ENCODE data around the gene TRIM25. TPM values are rescaled to one million over a fixed set of nuclear protein-coding genes. Genes with fewer than 3 reads are reported as not detected.

Gene TRIM25
- total and polyA plus RNA-seq, 2 of the 8 experiments (the other 6 are each of a cell fraction or from before 2014, with no cell fraction given) = 16.6 to 38.9 TPM

GRCh38 chr17:56896968-56897359, 16.9 kb downstream of the TRIM25 start:
- no peak overlapping the region for H2AFZ ChIP-seq (ENCODE audit: low read length)
- POLR2A ChIA-PET (ENCODE audit: partially characterized antibody) = no interaction called here
- WGBS, 2 experiments (ENCODE audit: extremely low coverage in 1 of 2, insufficient coverage in 1 of 2, insufficient read length in 1 of 2, insufficient replicate concordance in 2 of 2, low coverage in 1 of 2, low lambda C conversion rate in 2 of 2, missing lambda C conversion rate in 1 of 2) = 99% methylated on average over 4 of the region's 4 CpGs; no CpG with 5 or more reads in 1 of the 2 experiments
- peaks cover 2 to 3% of the 10 kb centered on the region in 2 experiments for H4K20me1 ChIP-seq (replicated peaks in 1 of 2; ENCODE audit: control insufficient read depth in 1 of 2, insufficient read depth in 2 of 2, low read length in 2 of 2)
- no peak overlapping the region for H2AK5ac ChIP-seq (ENCODE audit: low read depth, low read length)
- CTCF ChIA-PET (ENCODE audit: partially characterized antibody) = interaction anchor here (0.6 to 0.7 kb wide), 2 partner anchors 370 to 669 kb away, joined by 3 to 4 read pairs; no protein-coding TSS in a partner anchor
- H4K8ac ChIP-seq (ENCODE audit: extremely low read depth, insufficient read depth, low read length) = no peak overlapping the region; the same call in 1 of the 2 replicates
- DNase-seq (ENCODE audit: low read depth in 1 of 2, low spot score in 2 of 2) (no peak), FAIRE-seq (no peak)
- no peak overlapping the region for H3K9ac ChIP-seq (replicated peaks in 1 of 4; ENCODE audit: extremely low read depth in 1 of 4, low read depth in 3 of 4, low read length in 3 of 4)
- H3K4ac ChIP-seq (replicated peaks; ENCODE audit: insufficient read length, low read depth, low read length) = no peak overlapping the region
- H3K9me3 ChIP-seq (ENCODE audit: insufficient read depth in 2 of 2, low read depth in 1 of 2, low read length in 1 of 2) = no peaks in the 10 kb centered on the region
- H2BK15ac ChIP-seq (ENCODE audit: low read length) = no peak overlapping the region
- no peak overlapping the region for H3K27ac ChIP-seq (ENCODE audit: low read depth, low read length)
- no peak overlapping the region for H4K91ac ChIP-seq (replicated peaks; ENCODE audit: insufficient read length, low read length)
- no peak overlapping the region for H3K56ac ChIP-seq (replicated peaks; ENCODE audit: insufficient read length, low read depth, low read length)
- H3K4me3 ChIP-seq (ENCODE audit: extremely low read depth in 1 of 4, insufficient read depth in 2 of 4, low read depth in 3 of 4, low read length in 4 of 4) = no peak overlapping the region
- H3K79me2 ChIP-seq (ENCODE audit: control insufficient read depth in 1 of 2, insufficient read depth in 2 of 2, low read length in 2 of 2) = no peaks in the 10 kb centered on the region
- peaks cover 0 to 3% (median 0%) of the 10 kb centered on the region in 4 experiments; a peak in 2 of 7 replicates for H3K4me1 ChIP-seq (replicated peaks in 1 of 4; ENCODE audit: control insufficient read depth in 3 of 4, insufficient read depth in 4 of 4, low read length in 3 of 4)
- H3K36me3 ChIP-seq (ENCODE audit: control insufficient read depth in 2 of 4, insufficient read depth in 4 of 4, low read length in 3 of 4) = peaks cover 3 to 34% (median 7%) of the 10 kb centered on the region in 4 experiments; a peak in 5 of 8 replicates
- H2BK20ac ChIP-seq (ENCODE audit: low read length) = no peak overlapping the region
- H4K5ac ChIP-seq (ENCODE audit: insufficient read length, low read depth, low read length) = no peak overlapping the region
- H2BK12ac ChIP-seq (ENCODE audit: low read depth, low read length) = no peak overlapping the region
- H3K79me1 ChIP-seq (ENCODE audit: low read depth, low read length) = no peaks in the 10 kb centered on the region; the same call in 1 of the 2 replicates
- no peak overlapping the region for H2BK120ac ChIP-seq (replicated peaks; ENCODE audit: low read depth, low read length)
- H3K4me2 ChIP-seq (ENCODE audit: insufficient read depth in 1 of 2, low read depth in 2 of 2, low read length in 2 of 2) = no peak overlapping the region
- no peak overlapping the region for H3K23ac ChIP-seq (ENCODE audit: insufficient read length)
- H2BK5ac ChIP-seq (ENCODE audit: low read depth, low read length) = no peak overlapping the region
- H3K27me3 ChIP-seq (replicated peaks in 1 of 4; ENCODE audit: control insufficient read depth in 3 of 4, extremely low read depth in 1 of 4, insufficient read depth in 3 of 4, low read length in 3 of 4) = no peaks in the 10 kb centered on the region
- H3K14ac ChIP-seq (ENCODE audit: insufficient read length) = no peak overlapping the region
- no peak overlapping the region for H3K18ac ChIP-seq (ENCODE audit: extremely low read depth, low read length)
- H3K23me2 ChIP-seq (ENCODE audit: low read depth, low read length) = peaks cover 6% of the 10 kb centered on the region; the same call in 1 of the 2 replicates
- TF ChIP-seq CHD1 (IDR thresholded peaks at IDR 0.05; ENCODE audit: low read depth, low read length) = no peak
- TF ChIP-seq TBP (IDR thresholded peaks at IDR 0.05; ENCODE audit: low read depth, low read length) = no peak
- no peak for TF ChIP-seq SRF (IDR thresholded peaks at IDR 0.05; ENCODE audit: low read depth, low read length)
- no peak for TF ChIP-seq KDM5A (IDR thresholded peaks at IDR 0.05; ENCODE audit: low read length)
- no peak for TF ChIP-seq SIX5 (IDR thresholded peaks at IDR 0.05; ENCODE audit: low read depth, low read length)
- TF ChIP-seq SIN3A (conservative IDR thresholded peaks at IDR 0.05 in 1 of 2, IDR thresholded peaks at IDR 0.05 in 1 of 2; ENCODE audit: low read depth in 1 of 2, low read length in 2 of 2) = no peak
- TF ChIP-seq CTBP2 (IDR thresholded peaks at IDR 0.05; ENCODE audit: borderline replicate concordance, insufficient read depth, insufficient read length, low read length) = no peak
- no peak for TF ChIP-seq KDM1A (IDR thresholded peaks at IDR 0.05; ENCODE audit: borderline replicate concordance, low read length)
- no peak for TF ChIP-seq POLR2AphosphoS5 (IDR thresholded peaks at IDR 0.05; ENCODE audit: low read depth, low read length)
- no peak for TF ChIP-seq RNF2 (IDR thresholded peaks at IDR 0.05; ENCODE audit: borderline replicate concordance, low read depth, low read length, missing control alignments, poor library complexity, severe bottlenecking)
- no peak for TF ChIP-seq CEBPB (IDR thresholded peaks at IDR 0.05; ENCODE audit: low read depth, low read length)
- no peak for TF ChIP-seq SP2 (IDR thresholded peaks at IDR 0.05; ENCODE audit: low read length)
- no peak for TF ChIP-seq SUZ12 (IDR thresholded peaks at IDR 0.05; ENCODE audit: low read length)
- no peak for TF ChIP-seq PHF8 (conservative IDR thresholded peaks at IDR 0.05; ENCODE audit: low read depth, low read length)

Measured in H1 (cell line).